ENCODE measurements around the gene GPATCH4.
"Not testable (repeated sequence)": the region's sequence is repeated elsewhere in the genome, so short reads cannot be mapped to it uniquely, and the experiment has no call there.

Gene GPATCH4

GRCh38 chr1:156592910-156593660 lies 8.2 kb downstream of the GPATCH4 start:
- DNase-seq (ENCODE audit: insufficient read length) (no peak), FAIRE-seq (no peak)
- TF ChIP-seq POLR2AphosphoS5 (IDR thresholded peaks at IDR 0.05; ENCODE audit: low read depth, low read length) (0 out of 2 replicates have a peak, but pooled peaks have one; percentile 19), TAF1 (IDR thresholded peaks at IDR 0.05; ENCODE audit: borderline replicate concordance, low read depth, low read length) (no peak)

GRCh38 chr1:156592158-156592909 lies 8.9 kb downstream of the GPATCH4 start:
- DNase-seq (ENCODE audit: insufficient read length) = no peak
- TF ChIP-seq POLR2AphosphoS5 (IDR thresholded peaks at IDR 0.05; ENCODE audit: low read depth, low read length) (peak; percentile 34; the same call in 1 of the 2 replicates), POLR2A (IDR thresholded peaks at IDR 0.05; ENCODE audit: low read depth, low read length) (peak; percentile 25; the same call in 1 of the 2 replicates), TAF1 (IDR thresholded peaks at IDR 0.05; ENCODE audit: borderline replicate concordance, low read depth, low read length) (no peak)
- peak; percentile 78 for FAIRE-seq

GRCh38 chr1:156591432-156592157 lies 9.7 kb downstream of the GPATCH4 start, which contains the start of gene NAXE:
Gene NAXE, plus strand, starts transcription at chr1:156591776. Its CDS starts 29 bp downstream, at chr1:156591805.
- TF ChIP-seq TAF1 (IDR thresholded peaks at IDR 0.05; ENCODE audit: borderline replicate concordance, low read depth, low read length) (no peak), POLR2AphosphoS5 (IDR thresholded peaks at IDR 0.05; ENCODE audit: low read depth, low read length) (peak; percentile 73), POLR2A (IDR thresholded peaks at IDR 0.05; ENCODE audit: low read depth, low read length) (peak; percentile 90)
- FAIRE-seq (no peak), DNase-seq (ENCODE audit: insufficient read length) (peak; percentile 84)

- TF ChIP-seq TAF1 (IDR thresholded peaks at IDR 0.05; ENCODE audit: borderline replicate concordance, low read depth, low read length) (no peak), POLR2A (IDR thresholded peaks at IDR 0.05; ENCODE audit: low read depth, low read length) (no peak), POLR2AphosphoS5 (IDR thresholded peaks at IDR 0.05; ENCODE audit: low read depth, low read length) (no peak)
- DNase-seq (ENCODE audit: insufficient read length) (no peak), FAIRE-seq (no peak)
These were observed 10.2 kb downstream of the GPATCH4 start for GRCh38 chr1:156591181-156591431.

- FAIRE-seq (no peak), DNase-seq (ENCODE audit: insufficient read length) (no peak)
- TF ChIP-seq POLR2AphosphoS5 (IDR thresholded peaks at IDR 0.05; ENCODE audit: low read depth, low read length) (no peak), POLR2A (IDR thresholded peaks at IDR 0.05; ENCODE audit: low read depth, low read length) (no peak; the same call in 1 of the 2 replicates), TAF1 (IDR thresholded peaks at IDR 0.05; ENCODE audit: borderline replicate concordance, low read depth, low read length) (no peak)
These were observed 10.7 kb downstream of the GPATCH4 start for GRCh38 chr1:156590326-156591180.

- TF ChIP-seq POLR2A (IDR thresholded peaks at IDR 0.05; ENCODE audit: low read depth, low read length) (no peak), POLR2AphosphoS5 (IDR thresholded peaks at IDR 0.05; ENCODE audit: low read depth, low read length) (no peak), TAF1 (IDR thresholded peaks at IDR 0.05; ENCODE audit: borderline replicate concordance, low read depth, low read length) (no peak)
- DNase-seq (ENCODE audit: insufficient read length) (no peak), FAIRE-seq (no peak)
These were observed 11.7 kb downstream of the GPATCH4 start for GRCh38 chr1:156589546-156589945.

GRCh38 chr1:156587927-156588326 lies 13.4 kb downstream of the GPATCH4 start:
- not testable (repeated sequence) for FAIRE-seq; DNase-seq (ENCODE audit: insufficient read length)

- no peak for DNase-seq (ENCODE audit: insufficient read length)
- FAIRE-seq = no peak
- TF ChIP-seq POLR2A (IDR thresholded peaks at IDR 0.05; ENCODE audit: low read depth, low read length) = no peak
- TF ChIP-seq POLR2AphosphoS5 (IDR thresholded peaks at IDR 0.05; ENCODE audit: low read depth, low read length) = no peak
- TF ChIP-seq TAF1 (IDR thresholded peaks at IDR 0.05; ENCODE audit: borderline replicate concordance, low read depth, low read length) = no peak
These were observed 14.3 kb downstream of the GPATCH4 start for GRCh38 chr1:156586892-156587477.

GRCh38 chr1:156586323-156586722 lies 15.0 kb downstream of the GPATCH4 start:
- no peak for FAIRE-seq
- DNase-seq (ENCODE audit: insufficient read length) = no peak
- TF ChIP-seq POLR2AphosphoS5 (IDR thresholded peaks at IDR 0.05; ENCODE audit: low read depth, low read length) (no peak), TAF1 (IDR thresholded peaks at IDR 0.05; ENCODE audit: borderline replicate concordance, low read depth, low read length) (no peak), POLR2A (IDR thresholded peaks at IDR 0.05; ENCODE audit: low read depth, low read length) (no peak)

GRCh38 chr1:156584813-156585212 lies 16.5 kb downstream of the GPATCH4 start:
- TF ChIP-seq TAF1 (IDR thresholded peaks at IDR 0.05; ENCODE audit: borderline replicate concordance, low read depth, low read length) (no peak), POLR2AphosphoS5 (IDR thresholded peaks at IDR 0.05; ENCODE audit: low read depth, low read length) (no peak), POLR2A (IDR thresholded peaks at IDR 0.05; ENCODE audit: low read depth, low read length) (no peak)
- no peak for DNase-seq (ENCODE audit: insufficient read length)
- no peak for FAIRE-seq

Measured in GM12892 (cell line).